Neural progenitor cell (in vitro differentiated cells): ENCODE measurements around the gene MED28.

ENCODE experiments used
- EZH2 ChIP-seq: fragments of 200-600 bp; sonication (generic); IDR thresholded peaks from 2 replicates; pipeline ENCODE4 v1.6.1; 2017; ENCODE audit warnings: antibody characterized with exemption, mild to moderate bottlenecking, moderate library complexity
- EZH2phosphoT487 ChIP-seq: fragments of 200-600 bp; sonication (generic); IDR thresholded peaks from 2 replicates; pipeline ENCODE4 v1.6.1; 2017; ENCODE audit warnings: antibody characterized with exemption
- TF ChIP-seq, protein P1 (sequence below): fragments of 200-600 bp; sonication (generic); IDR thresholded peaks from 2 replicates; pipeline ENCODE4 v1.5.1; 2017; ENCODE audit warnings: antibody characterized with exemption, mild to moderate bottlenecking

- TF ChIP-seq, protein P1, sequence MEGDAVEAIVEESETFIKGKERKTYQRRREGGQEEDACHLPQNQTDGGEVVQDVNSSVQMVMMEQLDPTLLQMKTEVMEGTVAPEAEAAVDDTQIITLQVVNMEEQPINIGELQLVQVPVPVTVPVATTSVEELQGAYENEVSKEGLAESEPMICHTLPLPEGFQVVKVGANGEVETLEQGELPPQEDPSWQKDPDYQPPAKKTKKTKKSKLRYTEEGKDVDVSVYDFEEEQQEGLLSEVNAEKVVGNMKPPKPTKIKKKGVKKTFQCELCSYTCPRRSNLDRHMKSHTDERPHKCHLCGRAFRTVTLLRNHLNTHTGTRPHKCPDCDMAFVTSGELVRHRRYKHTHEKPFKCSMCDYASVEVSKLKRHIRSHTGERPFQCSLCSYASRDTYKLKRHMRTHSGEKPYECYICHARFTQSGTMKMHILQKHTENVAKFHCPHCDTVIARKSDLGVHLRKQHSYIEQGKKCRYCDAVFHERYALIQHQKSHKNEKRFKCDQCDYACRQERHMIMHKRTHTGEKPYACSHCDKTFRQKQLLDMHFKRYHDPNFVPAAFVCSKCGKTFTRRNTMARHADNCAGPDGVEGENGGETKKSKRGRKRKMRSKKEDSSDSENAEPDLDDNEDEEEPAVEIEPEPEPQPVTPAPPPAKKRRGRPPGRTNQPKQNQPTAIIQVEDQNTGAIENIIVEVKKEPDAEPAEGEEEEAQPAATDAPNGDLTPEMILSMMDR, result no peak
- TF ChIP-seq EZH2phosphoT487, result no peak
- TF ChIP-seq EZH2, result no peak
Measured at GRCh38 chr4:17578482-17578891, 36.0 kb upstream of the MED28 start.
